Stimulated activated CD4-positive, alpha-beta T cell treated with anti-CD3 and anti-CD28 coated beads, Interleukin-15, amount 100 ng/mL, for 24 hours (primary cell): Measurements from ENCODE around the gene RPTOR.
A peak's percentile ranks its signal among the peaks of the same experiment; 100 is the strongest.

Experiments used
- DNase-seq: peaks from one replicate; pipeline ENCODE4 v3.0.0-alpha.2; 2020

The RPTOR gene

DNA sequence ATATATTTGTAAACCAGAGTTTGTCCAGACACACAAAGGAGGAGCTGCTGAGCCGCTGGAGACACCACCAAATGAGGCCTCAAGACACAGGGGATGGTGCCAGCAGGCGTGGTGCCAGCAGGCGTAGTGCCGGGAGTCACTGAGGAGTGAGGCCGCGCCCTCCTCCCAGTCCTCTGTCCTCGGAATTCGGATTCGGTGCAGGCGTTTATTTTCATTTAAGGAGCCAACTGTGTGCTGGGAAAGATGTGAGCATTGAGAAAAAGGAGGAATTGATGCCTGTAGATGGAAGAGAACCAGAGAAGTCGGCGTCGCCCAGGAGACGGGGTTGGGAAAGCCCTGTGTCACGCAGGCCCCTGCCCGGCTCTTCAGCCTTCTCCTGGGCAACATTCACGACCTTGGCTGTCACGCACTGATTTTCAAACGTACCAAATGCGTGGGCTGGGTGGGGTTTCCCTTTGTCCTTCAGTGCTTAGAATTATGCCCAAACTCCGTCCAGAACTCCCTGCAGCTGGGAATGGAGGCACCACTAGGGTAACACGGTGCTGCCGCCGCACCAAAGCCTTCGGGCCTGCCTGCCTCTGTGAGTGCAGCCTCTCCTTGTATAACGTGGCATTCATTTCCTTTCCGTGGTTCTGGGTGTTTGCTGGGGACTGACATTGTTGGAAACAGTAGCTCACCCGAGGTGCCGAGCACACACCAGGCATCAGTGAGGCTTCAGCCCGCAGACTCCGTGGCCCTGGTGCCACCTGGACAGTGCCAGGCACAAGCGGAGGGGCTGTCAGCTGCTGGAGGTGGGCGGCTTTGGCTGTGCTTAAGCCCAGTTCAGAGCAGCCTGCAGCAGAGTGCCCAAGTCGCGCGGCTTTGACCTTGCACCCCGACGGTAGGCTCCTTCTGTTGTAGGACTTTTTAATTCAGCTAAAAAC, 398.0 kb downstream of the RPTOR start:
- DNase-seq: no peak

DNA sequence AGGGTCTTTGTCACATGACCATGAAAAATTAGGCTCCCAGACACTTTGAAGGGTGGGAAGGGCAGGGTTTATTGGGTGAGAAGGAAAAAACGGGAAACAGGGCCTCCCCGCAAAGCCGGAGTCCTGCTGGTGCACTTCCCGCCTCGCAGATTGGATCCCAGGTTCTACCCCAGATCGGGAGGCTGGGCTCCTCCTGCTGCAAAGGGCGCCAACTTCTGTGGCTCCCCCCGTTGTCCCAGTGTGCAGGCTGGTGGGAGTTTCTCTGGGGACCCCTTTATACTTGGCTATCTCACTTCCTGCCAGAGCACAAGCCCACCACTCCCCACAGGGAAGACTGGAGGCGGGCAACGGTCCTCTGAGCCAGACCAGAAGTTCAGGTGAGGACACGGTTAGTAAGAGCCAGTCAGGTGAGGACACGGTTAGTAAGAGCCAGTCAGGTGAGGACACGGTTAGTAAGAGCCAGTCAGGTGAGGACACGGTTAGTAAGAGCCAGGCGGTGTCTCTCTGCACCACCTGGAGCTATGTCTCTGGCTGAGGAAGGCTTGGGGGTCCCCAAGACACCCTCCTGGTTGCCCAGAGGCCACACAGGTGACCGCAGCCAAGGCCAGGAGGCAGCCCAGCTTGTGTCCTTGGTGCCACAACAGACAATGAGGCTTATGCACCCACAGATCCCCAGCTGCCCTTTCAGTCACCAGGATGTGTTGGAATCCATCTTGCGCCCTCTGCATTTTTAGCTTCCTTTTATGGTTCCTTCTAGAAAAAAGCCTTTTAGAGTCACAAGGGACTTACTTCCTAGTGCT, 398.9 kb downstream of the RPTOR start:
- no peak for DNase-seq

DNA sequence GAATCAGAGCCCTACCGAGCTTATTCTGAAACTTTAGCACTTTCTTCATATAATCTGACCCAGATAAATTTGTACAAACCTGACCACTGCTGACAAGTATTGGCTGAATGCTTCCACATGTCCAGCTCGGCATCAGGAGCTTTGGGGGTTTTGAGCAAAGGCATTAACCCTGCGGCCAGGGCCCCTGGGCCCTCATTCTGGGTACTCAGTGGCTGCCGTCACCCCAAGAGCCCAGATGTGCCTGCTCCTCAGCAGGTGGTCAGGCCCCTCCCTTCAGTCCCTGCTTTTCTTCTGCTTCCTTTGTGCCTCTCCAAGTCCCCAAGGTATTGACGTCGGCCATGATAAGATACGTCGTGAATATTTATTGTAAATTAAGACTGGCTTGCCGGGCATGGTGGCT, 399.7 kb downstream of the RPTOR start:
- DNase-seq: no peak

DNA sequence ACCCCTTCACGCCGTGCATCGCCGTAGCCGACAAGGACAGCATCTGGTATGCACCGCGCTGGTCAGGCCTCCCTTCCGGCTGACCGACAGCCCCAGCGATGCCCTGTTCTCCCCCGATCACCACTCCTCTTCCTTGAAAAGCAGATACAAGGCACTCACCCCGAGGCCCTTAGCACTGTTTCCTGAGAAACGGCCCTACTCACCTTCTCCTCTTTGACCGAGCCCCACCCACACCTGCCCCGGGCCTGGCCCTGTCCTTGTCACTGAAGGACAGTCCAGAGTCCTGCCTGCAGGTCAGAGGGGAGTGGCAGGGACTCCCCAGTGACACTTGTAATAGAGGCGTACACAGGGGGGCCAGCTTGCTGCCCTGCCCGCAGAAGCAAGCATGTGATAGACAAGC, 401.1 kb downstream of the RPTOR start:
- DNase-seq: no peak

DNA sequence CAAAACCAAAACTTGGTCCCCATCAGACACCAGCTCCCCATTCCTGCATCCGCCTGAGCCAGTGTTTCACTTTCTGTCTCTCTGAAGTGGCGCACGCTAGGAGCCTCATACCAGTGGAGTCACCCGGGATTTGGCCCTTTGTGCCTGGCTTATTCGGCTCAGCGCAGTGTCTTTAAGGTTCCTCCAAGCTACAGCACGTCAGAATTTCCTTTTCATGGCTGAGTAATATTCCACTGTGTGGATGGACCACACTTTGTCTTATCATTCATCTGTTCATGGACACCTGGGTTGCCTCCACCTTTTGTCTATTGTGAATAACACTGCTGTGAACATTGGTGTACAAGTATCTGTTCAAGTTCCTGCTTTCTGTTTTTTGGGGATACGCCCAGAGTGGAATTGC, 401.8 kb downstream of the RPTOR start:
- DNase-seq: no peak

DNA sequence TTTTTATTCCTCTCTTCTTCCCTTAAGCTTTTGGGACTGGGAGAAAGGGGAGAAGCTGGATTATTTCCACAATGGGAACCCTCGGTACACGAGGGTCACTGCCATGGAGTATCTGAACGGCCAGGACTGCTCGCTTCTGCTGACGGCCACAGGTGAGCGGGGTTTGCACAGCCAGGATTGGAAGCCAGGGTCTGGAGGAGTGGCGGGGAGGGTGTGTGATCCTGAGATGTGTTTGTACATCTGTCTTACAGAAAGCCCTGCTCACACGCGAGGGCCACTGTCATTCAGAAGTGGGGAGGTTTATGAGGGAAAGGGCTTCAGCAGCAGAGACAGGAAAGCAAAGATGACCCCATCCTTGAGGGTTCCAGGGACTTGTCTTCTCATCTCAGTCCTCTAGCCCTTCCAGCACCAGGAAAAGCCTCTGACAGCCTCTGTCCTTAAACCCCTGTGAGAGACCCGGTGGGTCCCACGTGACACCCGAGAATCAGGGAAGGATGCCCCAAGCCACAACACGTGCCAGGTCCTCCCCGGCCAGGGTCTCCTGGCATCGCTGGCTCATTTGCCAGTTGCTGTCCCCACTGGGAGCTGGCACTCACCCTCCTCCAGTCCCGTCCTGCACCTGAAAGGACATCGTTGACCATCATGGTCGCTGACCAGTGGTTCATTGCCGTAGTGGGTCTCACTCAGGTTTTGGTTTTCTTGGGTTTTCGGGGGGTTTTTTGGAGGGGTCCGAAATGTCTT, 402.7 kb downstream of the RPTOR start:
- no peak for DNase-seq

DNA sequence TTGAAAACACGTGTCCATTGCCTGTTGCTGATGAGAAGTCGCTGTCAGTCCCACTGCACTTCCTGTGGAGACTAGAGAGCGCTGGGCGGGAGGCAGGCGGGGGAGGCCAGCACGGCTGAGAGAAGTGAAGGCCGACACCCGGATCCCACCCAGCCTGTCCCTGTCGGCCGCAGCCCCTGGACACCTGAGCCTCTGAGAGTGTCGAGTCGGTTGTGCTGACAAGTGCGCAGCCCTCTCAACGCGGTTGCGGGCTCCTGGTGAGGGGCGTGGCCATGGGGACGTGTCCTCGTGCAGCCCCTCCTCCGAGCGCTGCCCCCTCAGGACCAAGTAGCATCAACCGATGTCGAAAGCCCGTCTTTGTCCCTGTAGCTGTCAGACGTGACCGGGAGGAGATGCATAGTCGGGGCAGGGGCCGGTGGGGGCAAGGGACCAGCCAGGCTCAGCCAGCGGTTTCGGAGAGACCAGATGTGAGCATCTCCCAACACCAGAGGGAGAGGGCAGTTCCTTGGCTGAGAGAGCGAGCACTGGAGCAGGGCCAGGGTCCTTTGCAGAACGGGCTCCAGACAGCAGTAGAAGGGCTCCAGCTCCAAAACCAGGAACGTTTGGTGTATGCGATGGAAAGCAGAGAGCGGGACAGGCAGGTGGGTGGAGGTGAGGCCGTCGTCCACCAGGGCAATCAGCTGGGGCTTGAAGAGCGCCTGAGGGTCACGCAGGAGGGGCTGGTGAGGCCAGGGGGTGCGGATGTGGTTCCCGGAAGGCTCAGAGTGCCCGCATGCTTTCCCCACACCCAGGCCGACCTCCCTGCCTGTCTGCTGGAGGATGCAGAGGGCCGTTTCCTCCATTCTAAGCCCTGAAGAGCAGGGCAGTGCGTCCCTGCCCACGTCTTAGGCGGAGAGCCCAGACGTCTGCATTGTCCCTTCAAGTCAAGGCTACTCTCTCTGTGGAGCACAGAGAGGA, 403.7 kb downstream of the RPTOR start:
- DNase-seq: no peak

DNA sequence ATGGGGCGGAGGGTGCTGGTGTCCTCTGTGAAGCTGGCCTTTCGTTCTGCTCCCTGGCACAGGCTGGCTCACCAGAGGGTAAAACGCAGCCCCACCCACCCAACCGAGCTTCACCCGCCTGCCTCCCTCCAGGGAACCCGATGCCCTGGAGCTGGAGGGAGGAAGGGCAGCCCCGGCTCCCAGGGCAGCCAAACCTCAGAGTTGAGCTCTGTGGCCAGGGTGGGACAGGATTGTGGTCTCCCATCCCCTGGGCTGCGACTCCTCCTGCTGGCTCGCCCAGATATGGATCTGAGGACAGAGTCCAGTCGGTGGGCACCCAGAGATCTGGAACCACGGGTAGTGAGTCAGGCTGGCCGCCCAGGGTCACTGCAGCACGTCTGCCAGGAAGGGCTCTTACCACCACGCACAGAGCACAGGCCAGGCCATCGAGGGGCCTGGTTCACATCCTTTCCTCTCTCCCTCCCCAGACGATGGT, 404.4 kb downstream of the RPTOR start:
- no peak for DNase-seq

DNA sequence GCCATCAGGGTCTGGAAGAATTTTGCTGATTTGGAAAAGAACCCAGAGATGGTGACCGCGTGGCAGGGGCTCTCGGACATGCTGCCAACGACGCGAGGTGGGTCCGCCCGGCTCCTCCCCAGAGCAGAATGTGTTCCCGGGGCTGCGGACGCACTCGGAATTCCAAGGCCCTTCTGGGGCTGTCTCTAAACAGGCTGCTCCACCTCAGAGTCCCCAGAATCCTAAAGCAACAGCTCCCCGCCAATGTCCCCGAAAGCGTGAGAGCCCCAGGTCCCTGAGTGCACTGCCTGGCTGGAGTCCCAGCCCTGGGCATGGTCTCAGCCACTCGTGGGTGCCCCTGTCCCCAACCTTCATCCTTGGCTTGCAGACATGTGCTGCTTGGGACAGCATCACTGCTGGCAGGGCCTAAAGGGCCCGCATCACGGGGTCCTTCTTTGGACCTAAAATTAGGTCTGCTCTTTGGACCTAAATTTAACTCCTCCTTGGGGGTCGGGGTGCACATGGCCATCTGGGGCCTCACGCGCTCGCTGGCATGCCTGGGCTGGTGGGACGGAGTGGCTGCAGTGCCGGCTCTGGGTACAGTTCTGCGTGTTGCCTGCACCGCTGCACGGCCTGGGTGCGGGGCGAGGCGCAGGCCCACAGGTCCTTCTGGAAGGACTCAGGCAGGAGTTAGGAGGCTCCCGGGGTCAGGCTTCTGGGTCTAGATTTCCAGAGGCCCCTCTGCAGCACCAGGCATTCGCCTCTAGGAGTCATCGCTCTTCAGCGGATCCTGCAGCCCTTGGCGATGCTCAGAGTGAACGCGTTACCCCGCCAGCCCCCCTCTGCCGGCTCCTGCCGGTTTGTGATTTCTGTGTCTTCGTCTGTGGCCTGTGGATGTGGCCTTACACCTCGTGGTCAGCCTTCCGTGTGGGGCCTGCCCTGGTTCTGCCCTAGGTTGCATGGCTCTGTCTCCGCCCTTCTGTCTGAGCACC, 405.1 kb downstream of the RPTOR start:
- no peak for DNase-seq

DNA sequence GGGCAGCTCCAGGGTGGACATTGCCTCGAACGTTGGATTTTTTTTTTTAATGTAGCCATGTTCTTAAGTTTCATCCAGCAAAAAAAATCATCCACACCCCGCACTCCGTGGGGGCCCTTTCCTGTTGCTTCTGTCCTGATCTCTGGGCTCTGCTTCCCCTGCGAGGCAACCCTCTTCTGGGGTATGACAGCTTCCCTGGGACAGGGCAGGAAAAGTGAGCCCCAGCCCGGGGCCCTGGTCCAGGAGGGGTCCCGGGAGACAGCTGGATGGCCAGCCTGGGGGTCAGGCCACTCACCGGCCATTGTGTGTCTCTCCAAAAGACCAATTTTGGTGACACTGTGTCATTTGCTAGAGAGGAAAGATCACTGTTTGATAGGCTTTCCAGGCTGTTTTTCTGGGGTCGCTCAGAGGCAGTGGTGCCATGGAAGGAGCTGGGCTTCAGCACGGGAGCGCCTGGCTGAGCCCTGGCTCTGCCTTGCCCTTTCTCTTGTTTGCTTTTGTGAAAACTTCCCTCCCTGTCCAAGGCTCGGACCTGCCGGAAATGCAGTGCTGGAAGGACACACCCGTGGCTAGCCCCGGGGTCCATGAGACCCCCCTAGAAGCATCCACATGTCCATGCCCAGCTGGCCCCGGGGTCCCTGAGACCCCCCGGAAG, 406.0 kb downstream of the RPTOR start:
- no peak for DNase-seq

DNA sequence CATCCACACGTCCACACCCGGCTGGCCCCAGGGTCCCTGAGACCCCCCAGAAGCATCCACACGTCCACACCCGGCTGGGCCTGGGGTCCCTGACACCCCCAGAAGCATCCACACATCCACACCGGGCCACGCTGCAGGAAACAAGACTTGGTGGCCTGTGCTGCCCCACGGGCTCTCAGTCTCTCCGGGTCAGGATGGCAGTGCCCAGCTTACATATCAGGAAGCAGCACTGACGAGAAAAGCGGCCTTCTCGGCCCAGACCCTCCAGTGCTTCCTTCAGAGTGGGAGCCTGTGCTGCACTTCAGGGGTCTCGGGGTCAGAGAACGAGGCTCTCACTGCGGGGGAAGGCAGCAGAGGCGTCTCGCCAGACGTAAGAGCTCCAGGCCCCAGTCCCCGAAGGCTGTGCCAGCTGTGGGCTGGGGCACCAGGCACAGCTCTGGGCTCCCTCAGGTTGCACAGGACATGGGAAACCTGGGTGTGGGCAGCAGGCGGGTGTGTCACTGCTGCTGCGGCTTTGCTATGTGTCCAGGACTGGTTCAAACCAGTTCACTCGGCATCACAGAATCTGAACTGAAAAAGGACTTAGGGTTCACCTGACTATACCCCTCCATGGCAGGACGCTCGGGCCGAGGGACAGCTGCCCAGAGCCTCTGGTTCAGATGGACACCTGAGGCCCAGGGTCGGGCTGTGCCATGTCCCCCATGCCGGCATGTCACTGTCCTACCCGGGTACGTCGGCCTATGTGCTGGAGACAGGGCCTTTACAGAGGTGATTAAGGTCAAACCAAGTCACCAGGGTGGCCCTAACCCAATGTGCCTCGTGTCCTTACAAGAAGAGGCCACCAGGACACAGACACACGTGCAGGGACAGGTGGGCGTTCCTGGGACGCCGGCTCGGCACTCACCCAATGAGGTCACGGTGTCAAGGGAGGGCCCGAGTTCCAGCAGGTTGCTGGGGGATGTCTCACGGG, 406.8 kb downstream of the RPTOR start:
- peak; percentile 1 for DNase-seq

DNA sequence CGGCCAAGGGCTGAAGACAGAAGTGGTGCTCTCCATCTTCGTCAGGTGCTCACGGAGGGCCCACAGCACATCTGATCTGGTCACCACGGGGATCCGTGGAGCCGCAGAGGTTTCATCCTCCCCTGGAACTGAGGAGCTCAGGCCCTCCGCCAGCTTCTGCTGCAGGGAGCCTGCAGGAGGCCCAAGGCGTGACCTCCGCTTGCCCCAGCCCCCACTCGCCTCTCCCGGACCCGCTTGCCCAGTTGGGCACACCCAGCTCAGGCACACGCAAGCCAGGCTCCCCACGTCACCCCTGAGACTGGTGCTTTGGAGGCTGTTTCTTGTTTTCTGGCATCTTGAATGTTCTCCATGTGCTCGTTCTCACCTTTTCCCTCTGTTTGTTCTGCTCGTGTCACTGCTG, 407.7 kb downstream of the RPTOR start:
- no peak for DNase-seq

DNA sequence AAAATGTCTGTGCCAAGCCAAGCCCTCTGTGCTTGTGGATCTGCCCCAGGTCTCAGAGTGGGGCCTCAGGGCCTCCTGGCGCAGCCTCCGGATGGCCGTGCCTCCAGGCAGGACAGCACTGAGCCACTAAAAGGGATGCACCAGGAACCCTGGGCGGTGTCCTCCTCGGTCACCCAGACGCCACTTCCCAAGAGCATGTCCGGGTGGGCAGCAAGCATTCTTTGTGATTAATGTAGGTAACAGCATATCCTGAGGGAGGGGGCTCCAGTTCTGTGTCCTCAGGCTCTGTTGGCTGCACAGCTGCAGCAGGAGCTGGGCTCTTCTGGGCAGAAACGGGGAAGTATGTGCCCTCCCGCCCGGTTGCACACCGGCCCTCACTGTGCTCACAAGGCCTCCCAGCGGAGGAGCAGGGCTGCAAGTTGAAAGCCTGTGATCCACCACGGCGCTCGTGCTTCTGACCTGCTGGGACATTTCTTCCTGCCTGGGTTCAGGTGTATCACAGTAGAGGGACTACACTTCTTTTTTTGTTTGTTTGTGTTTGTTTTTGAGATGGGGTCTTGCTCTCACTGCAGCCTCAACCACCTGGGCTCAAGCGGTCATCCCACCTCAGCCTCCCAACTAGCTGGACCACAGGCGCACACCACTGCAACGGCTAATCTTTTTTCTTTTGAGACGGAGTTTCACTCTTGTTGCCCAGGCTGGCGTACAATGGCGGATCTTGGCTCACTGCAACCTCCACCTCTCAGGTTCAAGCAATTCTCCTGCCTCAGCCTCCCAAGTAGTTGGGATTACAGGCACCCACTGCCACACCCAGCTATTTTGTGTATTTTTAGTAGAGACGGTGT, 409.1 kb downstream of the RPTOR start:
- DNase-seq: no peak

DNA sequence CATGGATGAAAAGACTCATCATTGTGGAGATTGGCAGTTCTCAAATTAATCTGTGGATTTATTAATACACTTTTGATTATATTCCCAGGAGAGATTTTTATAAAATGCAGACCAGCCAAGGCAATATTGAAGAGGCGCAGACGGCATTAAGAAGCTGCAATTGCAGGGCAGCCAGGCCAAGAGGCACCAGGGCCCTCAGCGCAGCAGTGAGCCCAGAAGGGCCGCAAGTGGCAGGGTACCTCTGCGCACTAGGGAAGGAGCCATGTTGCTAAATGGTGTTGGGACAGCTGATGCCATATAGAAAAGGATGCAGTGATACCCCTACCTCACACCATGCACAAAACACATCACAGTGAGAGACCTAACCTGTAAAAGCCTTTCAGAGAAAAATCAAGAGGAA, 410.4 kb downstream of the RPTOR start:
- DNase-seq: no peak

DNA sequence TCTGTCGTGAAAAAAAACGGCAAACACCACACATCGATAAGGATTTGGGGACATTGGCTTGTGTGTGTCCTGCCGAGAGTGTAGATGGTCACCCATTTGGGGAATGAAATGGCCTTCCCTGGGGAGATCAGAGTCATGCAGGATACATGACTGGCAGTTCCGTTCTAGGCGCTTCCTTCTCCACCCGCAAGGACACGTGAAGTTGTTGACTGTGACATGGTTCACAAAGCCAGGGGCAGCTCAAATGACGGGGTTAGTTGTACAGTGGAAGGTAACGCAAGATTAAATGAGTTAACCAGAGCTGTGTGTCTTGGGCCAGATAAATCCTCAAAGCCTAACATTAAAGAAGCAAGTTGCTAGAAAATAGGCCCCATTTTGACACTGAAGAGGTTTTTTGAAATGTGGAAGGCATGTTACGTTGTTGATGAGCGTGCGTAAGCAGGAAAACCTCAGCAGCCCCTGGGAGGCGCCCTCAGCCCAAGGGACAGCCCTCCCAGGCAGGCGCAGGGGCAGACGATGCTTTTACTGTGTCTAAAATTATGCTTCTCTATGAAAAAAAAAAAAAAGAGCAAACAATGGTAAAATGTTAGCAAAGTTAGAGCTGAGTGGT, 411.1 kb downstream of the RPTOR start:
- no peak for DNase-seq

DNA sequence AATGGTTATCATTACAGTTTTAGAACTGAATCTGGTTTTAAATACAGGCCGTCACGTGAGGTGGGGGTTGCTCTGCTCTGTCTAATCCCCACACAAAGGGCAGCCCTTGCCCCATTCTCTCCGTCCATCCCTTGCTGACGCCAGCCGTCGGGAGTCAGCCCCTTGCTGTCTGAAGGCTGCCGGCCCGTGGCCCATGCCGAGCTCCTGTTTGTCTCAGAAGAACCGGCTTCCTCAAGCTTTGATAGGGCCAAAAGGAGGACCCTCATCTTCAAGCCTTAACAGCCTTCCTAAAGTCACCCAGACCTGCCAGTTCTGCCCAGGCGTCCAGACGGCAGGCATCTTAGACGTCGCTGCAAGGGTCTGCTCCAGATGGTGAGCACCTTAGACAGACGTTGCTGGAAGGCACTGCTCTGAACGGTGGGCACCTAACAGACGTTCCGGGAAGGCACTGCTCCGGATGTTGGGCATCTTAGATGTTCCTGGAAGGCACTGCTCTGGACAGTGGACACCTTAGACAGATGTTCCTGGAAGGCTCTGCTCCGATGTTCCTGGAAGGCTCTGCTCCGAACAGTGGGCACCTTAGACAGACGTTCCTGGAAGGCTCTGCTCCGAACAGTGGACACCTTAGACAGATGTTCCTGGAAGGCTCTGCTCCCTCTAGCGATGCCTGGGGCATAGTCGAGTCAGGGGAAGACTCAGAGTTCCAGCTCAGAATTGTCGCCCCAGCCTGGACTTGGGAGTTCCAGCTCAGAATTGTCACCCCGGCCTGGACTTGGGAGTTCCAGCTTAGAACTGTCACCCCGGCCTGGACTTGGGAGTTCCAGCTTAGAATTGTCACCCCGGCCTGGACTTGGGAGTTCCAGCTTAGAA, 411.9 kb downstream of the RPTOR start:
- DNase-seq: no peak
